SIG-M5 treated with dmso at 0.1 percent for 504 hours (cell line): ENCODE data around the gene TMEM95.
A peak's percentile ranks its signal among the peaks of the same experiment; 100 is the strongest.

Experiments
- DNase-seq: peaks from one replicate; lab custom pipeline; 2025; ENCODE audit not compliant: unreplicated experiment; lab: John Stamatoyannopoulos, UW

The TMEM95 gene

DNA sequence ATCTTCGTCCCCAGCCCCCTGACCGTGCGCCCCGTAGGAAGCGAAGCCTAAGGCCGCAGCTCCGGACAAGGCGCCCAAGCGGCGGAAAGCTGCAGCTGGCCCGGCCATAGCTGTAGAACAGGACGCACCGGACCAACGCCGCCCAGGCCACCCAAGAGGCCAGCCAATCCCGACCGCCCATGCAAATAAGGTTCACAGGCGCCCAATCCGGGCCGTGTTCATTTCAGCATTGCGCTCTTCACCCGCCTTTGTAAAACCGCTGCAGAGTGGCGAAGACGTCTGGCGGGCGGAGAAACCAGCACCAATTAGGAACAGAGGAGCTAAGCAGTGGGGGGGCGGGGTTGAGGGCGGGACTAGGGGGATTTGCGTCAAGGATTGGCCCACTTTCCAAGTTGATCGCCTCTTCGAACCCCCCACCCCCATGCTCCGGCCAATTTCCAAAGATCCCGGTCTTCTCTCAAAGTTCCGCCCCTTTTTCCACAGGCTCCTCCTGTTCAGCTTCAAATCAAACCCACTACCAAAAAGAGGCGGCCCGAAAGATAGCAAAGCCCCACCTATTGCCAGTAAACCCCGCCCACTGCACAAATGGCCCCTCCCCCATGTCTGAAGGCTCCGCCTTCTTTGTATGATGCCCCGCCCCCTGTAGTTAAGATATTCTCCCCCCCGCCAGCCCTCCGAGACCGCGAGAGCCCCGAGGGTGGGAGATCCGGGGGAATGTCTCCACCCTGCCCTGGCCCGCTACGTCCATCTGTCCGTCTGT lies 49.2 kb downstream of the TMEM95 start, which contains the start of gene TMEM256:
TMEM256 (minus strand) TSS at position 121 of the 760 bp plus-strand sequence; CDS start at position 108, 13 bp downstream.
- DNase-seq, result peak; percentile 99

DNA sequence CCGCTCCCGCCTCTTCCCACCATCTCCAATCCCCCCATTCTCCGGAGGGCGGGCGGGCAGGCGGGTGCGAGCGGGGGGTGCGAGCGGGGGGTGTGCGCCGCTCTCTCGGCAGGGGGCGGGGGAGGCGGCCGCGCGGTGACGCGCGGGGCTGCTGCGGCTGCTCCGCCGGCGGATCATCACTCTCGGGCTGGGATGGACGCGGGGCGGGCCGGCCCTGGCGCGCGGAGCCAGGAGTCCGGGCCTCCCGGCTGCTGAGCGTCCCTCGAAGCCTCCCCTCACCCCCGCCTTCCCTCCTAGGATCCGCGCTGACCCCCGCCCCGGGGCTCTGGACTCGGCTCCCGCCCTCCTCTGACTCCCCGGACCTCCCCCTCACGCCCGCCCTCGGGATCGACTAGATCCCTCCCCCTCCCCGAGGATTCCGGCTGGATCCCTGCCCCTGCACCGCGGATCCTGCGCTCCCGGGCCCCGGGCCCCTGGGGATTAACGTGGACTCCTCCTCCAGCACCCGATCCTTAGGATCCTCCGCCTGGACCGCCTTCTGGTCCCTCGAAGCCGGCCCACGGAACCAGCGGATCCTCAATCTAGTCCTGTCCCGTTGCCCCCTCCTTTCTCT lies 49.9 kb downstream of the TMEM95 start:
- no peak for DNase-seq

DNA sequence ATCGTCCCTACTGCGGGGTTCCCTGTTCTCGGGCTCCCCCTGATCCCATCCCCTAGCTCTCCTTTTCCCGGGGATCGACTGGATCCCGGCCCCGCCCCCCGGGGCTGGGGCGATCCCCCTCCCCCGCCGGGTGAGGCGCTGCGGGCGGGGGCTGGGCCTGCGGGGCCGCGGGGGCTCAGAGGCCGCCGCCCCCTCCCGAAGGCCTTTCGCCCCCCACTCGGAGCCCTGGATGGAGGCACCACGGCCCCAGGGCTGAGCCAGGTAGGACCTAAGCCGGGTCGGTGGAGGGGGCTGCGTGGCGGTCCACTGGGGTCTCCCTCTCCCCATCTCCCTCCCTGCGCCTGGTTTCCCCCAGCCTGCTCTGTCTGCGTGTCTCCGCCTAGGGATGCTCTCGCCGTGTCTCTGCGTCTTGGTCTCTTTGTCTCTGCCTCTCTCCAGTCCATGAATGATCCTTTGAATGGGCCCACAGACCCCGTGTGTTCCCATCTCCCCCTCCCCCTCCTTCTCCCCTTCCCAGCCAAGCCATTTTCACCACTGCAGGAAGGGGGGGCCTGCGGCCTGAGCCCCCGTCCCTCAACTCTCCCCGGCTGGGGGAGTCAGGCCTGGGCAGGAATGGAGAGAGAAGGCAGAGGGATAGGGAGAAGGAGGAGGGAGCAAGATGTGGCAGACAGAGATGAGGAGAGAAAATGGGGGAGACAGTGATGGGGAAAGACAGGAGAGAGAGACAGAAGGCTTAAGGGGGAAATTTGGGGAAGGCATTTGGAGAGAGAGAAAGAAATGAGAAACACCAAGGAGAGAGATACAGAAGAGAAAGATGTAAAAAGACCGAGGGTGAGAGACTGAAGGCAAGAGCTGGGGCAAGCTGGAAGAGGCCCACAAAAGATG lies 50.6 kb downstream of the TMEM95 start:
- DNase-seq, result no peak

DNA sequence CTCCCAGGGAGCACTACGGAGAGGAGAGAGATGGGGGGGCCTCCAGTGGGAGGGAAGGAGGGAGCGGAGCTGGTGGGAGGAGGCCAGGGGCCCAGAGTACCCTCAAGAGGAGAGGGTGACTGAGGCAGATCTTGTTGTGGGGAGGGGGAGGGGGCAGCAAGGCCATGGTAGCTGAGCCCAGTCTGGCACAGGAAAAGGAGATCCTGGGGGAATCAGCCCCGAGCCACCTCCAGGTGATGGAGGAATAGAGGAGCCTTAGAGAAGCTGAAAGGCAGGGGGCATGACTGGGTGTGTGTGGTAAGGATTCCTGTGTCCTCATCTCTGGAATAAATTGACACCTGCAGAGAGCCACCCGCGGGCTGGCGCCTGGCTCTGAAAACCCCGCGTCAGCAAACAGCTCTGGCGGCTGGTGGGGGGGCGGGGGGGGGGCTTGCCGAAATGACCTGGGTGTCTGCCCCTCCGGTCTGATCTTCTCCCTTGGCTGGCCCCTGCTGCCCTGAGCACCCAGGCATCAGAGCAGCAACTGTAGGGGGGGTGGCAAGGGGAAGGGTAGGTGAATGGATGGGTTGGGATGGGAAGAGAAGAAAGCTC lies 51.4 kb downstream of the TMEM95 start:
- DNase-seq, result no peak
